Activated gamma-delta T cell (primary cell): Measurements from ENCODE around the gene NBEA.
"Not testable (repeated sequence)": the region's sequence is repeated elsewhere in the genome, so short reads cannot be mapped to it uniquely, and the experiment has no call there.

Source experiments
- DNase-seq: peaks from one replicate; lab custom pipeline; 2025; lab: John Stamatoyannopoulos, UW
- total RNA-seq, 2 donors: gene quantifications; one replicate each; lab custom pipeline; 2026; lab: John Stamatoyannopoulos, UW

NBEA gene
- total RNA-seq: 5.9 to 22.7 reads per million in 2 donors

GRCh38 chr13:34941835-34942731, at the start of gene NBEA:
Gene NBEA (plus strand): TSS chr13:34942270. CDS start chr13:34942821, 551 bp downstream.
- DNase-seq: peak; percentile 24

- no peak for DNase-seq
Observed at GRCh38 chr13:34894756-34895155, 47.3 kb upstream of the NBEA start.

- DNase-seq: no peak
Observed at GRCh38 chr13:34897220-34897619, 44.9 kb upstream of the NBEA start.

GRCh38 chr13:34899888-34900287, 42.2 kb upstream of the NBEA start:
- DNase-seq: no peak

- DNase-seq: no peak
Observed at GRCh38 chr13:34900288-34900739, 41.8 kb upstream of the NBEA start.

GRCh38 chr13:34901572-34901971, 40.5 kb upstream of the NBEA start:
- no peak for DNase-seq

GRCh38 chr13:34911159-34911558, 30.9 kb upstream of the NBEA start:
- DNase-seq: no peak

- DNase-seq: no peak
Observed at GRCh38 chr13:34913040-34913439, 29.0 kb upstream of the NBEA start.

- no peak for DNase-seq
Observed at GRCh38 chr13:34914416-34914815, 27.7 kb upstream of the NBEA start.

GRCh38 chr13:34926508-34926907, 15.6 kb upstream of the NBEA start:
- DNase-seq: no peak

- not testable (repeated sequence) for DNase-seq
Observed at GRCh38 chr13:34928676-34929075, 13.4 kb upstream of the NBEA start.

GRCh38 chr13:34931572-34931971, 10.5 kb upstream of the NBEA start:
- DNase-seq: no peak

- no peak for DNase-seq
Observed at GRCh38 chr13:34933349-34933748, 8.7 kb upstream of the NBEA start.

- DNase-seq: no peak
Observed at GRCh38 chr13:34933786-34934185, 8.3 kb upstream of the NBEA start.

GRCh38 chr13:34935841-34936240, 6.2 kb upstream of the NBEA start:
- DNase-seq: no peak

- DNase-seq: no peak
Observed at GRCh38 chr13:34939771-34940170, 2.3 kb upstream of the NBEA start.

GRCh38 chr13:34941436-34941834, 635 bp upstream of the NBEA start:
- DNase-seq: no peak

- peak; percentile 21 for DNase-seq
Observed at GRCh38 chr13:34942732-34943435, 814 bp downstream of the NBEA start.

GRCh38 chr13:34943436-34944273, 1.6 kb downstream of the NBEA start:
- DNase-seq: no peak

- DNase-seq: no peak
Observed at GRCh38 chr13:34944274-34944634, 2.2 kb downstream of the NBEA start.

GRCh38 chr13:34944751-34945150, 2.7 kb downstream of the NBEA start:
- DNase-seq: no peak

- no peak for DNase-seq
Observed at GRCh38 chr13:34951528-34951927, 9.5 kb downstream of the NBEA start.
